Right lobe of liver (tissue), 4 donors: ENCODE data around the gene SYNE3.

ENCODE experiments used
- CTCF ChIP-seq, 4 donors: fragments of 200-600 bp in 3 of 4; fragments of 450-650 bp in 1 of 4; IDR thresholded peaks; one replicate each; pipeline versions ENCODE4 v1.5.1 to v1.8.0; 2016 to 2022; ENCODE audit warnings: antibody characterized with exemption in 4 of 4, mild to moderate bottlenecking in 2 of 4
- POLR2A ChIP-seq: fragments of 450-650 bp; IDR thresholded peaks from one replicate; pipeline ENCODE4 v1.6.1; 2017; ENCODE audit warnings: antibody characterized with exemption, mild to moderate bottlenecking
- donor health status: DM: no; HTN: no; CAD: no.
- donor health status: DM: no; HTN: no; CAD: no.
- donor health status: DM: no; HTN: yes; CAD: no.

- no peak for TF ChIP-seq POLR2A
- no peak for TF ChIP-seq CTCF (IDR thresholded peaks at IDR 0.05)
These were observed 22.0 kb downstream of the SYNE3 start for GRCh38 chr14:95494456-95494855.
